ENCODE results near the gene REM2. TPM values are rescaled to one million over a fixed set of nuclear protein-coding genes. Genes with fewer than 3 reads are reported as not detected.

REM2 gene
- total RNA-seq, 4 donors from 2014 or later: 0.42 to 0.44 TPM; not detected in 2

- Histone ChIP-seq H3K9me3 (no peaks in the 10 kb centered on the region), H3K4me3 (no peak overlapping the region), H3K27ac (no peak overlapping the region), H3K36me3 (peaks cover 0 to 71% (median 39%) of the 10 kb centered on the region in 3 donors), H3K27me3 (no peaks in the 10 kb centered on the region), H3K4me1 (peaks cover 0 to 44% (median 6%) of the 10 kb centered on the region in 4 donors)
- no peak for TF ChIP-seq POLR2A (IDR thresholded peaks at IDR 0.05)
- TF ChIP-seq EP300 (IDR thresholded peaks at IDR 0.05): no peak
- no peak for TF ChIP-seq CTCF (IDR thresholded peaks at IDR 0.05)
- 93 to 94% methylated on average over 15 to 22 of the region's 22 CpGs for WGBS, 2 donors
- no peak for DNase-seq (ENCODE audit: low spot score in 2 of 2)
Observed at GRCh38 chr14:22877000-22877501, 6.0 kb upstream of the REM2 start.

- WGBS, 2 donors: 71 to 72% methylated on average over 8 of the region's 8 CpGs
- Histone ChIP-seq H3K4me3 (no peak overlapping the region), H3K27me3 (no peaks in the 10 kb centered on the region), H3K36me3 (peaks cover 0 to 66% (median 39%) of the 10 kb centered on the region in 3 donors), H3K4me1 (peaks cover 0 to 49% (median 12%) of the 10 kb centered on the region in 4 donors), H3K27ac (no peak overlapping the region), H3K9me3 (no peaks in the 10 kb centered on the region)
- TF ChIP-seq EP300 (IDR thresholded peaks at IDR 0.05) (no peak), POLR2A (IDR thresholded peaks at IDR 0.05) (no peak), CTCF (IDR thresholded peaks at IDR 0.05) (no peak)
- DNase-seq (ENCODE audit: low spot score in 2 of 2): no peak
Observed at GRCh38 chr14:22878271-22879246, 4.5 kb upstream of the REM2 start.

- 32 to 40% methylated on average over 7 of the region's 7 CpGs for WGBS, 2 donors
- no peak overlapping the region for H3K27ac ChIP-seq
- no peak for DNase-seq (ENCODE audit: low spot score in 2 of 2)
Observed at GRCh38 chr14:22882064-22882463, 958 bp upstream of the REM2 start.

GRCh38 chr14:22882529-22883172, 371 bp upstream of the REM2 start:
- Histone ChIP-seq H3K4me1 (peaks cover 0 to 38% (median 15%) of the 10 kb centered on the region in 4 donors), H3K9me3 (no peaks in the 10 kb centered on the region), H3K4me3 (no peak overlapping the region), H3K27ac (no peak overlapping the region), H3K36me3 (peaks cover 0 to 25% (median 10%) of the 10 kb centered on the region in 3 donors), H3K27me3 (no peaks in the 10 kb centered on the region)
- TF ChIP-seq EP300 (IDR thresholded peaks at IDR 0.05) (no peak), CTCF (IDR thresholded peaks at IDR 0.05) (no peak), POLR2A (IDR thresholded peaks at IDR 0.05) (no peak)
- 18 to 24% methylated on average over 6 of the region's 6 CpGs for WGBS, 2 donors
- DNase-seq (ENCODE audit: low spot score in 2 of 2): no peak

More at GRCh38 chr14:22882064-22882463, 958 bp upstream of the REM2 start:
- Histone ChIP-seq H3K27me3 (no peaks in the 10 kb centered on the region), H3K4me3 (no peak overlapping the region), H3K9me3 (no peaks in the 10 kb centered on the region), H3K36me3 (peaks cover 0 to 31% (median 15%) of the 10 kb centered on the region in 3 donors), H3K4me1 (peaks cover 0 to 32% (median 13%) of the 10 kb centered on the region in 4 donors)
- no peak for TF ChIP-seq CTCF (IDR thresholded peaks at IDR 0.05)
- TF ChIP-seq EP300 (IDR thresholded peaks at IDR 0.05): no peak
- no peak for TF ChIP-seq POLR2A (IDR thresholded peaks at IDR 0.05)
